ENCODE results near the gene ACTL6B. TPM values are rescaled to one million over a fixed set of nuclear protein-coding genes. Genes with fewer than 3 reads are reported as not detected.

ACTL6B gene
- total RNA-seq, 1 donor from 2014 or later: 3.1 TPM

DNA sequence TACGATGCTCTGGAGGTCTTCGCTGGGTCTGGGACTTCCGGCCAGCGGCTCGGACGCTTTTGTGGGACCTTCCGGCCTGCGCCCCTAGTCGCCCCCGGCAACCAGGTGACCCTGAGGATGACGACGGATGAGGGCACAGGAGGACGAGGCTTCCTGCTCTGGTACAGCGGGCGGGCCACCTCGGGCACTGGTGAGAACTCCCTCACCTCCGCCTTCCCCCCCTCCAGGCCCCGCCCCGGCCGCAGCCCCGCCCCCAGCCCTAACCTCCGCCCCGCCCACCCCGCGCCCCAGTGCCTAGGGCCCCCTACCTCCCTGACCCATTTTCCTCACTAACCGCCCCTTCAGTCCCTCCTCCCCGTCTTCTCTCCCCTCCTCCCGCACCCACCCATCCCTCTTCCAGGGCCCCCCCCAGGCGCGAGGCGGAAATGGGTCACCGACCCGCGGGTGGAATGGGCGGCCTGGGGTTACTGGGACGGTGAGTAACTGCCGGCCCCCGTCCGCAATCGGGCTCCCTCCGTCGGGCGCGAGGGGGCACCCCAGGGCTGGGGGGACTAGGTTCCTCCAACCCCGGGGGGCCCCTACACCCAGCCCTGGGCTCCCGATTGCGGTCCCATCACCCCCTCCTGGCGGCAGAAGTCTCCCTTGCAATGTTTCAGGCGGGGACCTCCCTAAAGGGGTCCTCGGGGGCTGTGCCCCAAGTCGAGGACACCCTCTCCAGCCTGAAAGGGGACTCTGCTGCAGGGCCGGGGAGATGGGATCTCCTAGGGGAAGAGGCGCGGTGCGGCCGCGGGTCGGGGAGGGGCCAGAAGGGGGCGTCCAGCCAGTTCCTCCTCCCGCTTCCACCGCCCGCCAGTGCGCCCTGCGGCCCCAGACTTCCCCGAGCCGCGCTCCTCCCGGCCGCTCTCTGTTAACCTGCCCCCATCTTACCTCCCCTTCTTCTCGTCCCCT, 51.9 kb downstream of the ACTL6B start:
- H3K9me3 Mint-ChIP-seq: no peaks in the 10 kb centered on the region
- DNase-seq (ENCODE audit: low read depth, low spot score): peak; percentile 67

DNA sequence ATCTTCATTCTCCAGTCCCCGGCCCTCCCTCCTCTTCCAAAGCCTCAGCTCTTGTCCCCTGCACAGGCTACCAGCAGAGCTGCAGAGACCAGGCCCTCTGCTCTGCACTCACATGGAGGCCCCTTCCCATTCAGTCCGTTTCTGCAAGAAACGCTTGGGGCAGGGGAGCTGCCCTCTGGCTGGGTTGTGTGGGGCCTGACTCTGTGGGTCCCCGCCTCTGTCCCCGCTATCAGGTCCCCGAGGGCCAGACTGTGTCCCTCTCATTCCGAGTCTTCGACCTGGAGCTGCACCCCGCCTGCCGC, 52.6 kb downstream of the ACTL6B start:
- TF ChIP-seq, protein P1, sequence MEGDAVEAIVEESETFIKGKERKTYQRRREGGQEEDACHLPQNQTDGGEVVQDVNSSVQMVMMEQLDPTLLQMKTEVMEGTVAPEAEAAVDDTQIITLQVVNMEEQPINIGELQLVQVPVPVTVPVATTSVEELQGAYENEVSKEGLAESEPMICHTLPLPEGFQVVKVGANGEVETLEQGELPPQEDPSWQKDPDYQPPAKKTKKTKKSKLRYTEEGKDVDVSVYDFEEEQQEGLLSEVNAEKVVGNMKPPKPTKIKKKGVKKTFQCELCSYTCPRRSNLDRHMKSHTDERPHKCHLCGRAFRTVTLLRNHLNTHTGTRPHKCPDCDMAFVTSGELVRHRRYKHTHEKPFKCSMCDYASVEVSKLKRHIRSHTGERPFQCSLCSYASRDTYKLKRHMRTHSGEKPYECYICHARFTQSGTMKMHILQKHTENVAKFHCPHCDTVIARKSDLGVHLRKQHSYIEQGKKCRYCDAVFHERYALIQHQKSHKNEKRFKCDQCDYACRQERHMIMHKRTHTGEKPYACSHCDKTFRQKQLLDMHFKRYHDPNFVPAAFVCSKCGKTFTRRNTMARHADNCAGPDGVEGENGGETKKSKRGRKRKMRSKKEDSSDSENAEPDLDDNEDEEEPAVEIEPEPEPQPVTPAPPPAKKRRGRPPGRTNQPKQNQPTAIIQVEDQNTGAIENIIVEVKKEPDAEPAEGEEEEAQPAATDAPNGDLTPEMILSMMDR (conservative IDR thresholded peaks at IDR 0.05): no peak
- H3K4me3 Mint-ChIP-seq: peak overlapping the region; percentile 73
- peaks cover 22% of the 10 kb centered on the region for H3K4me1 Mint-ChIP-seq
- H3K27me3 Mint-ChIP-seq (ENCODE audit: low read depth): peaks cover 50% of the 10 kb centered on the region
- DNase-seq (ENCODE audit: low read depth, low spot score): no peak
- peak overlapping the region; percentile 81 for H3K27ac Mint-ChIP-seq (ENCODE audit: unreplicated experiment)
- no peaks in the 10 kb centered on the region for H3K36me3 Mint-ChIP-seq (ENCODE audit: low read depth)
- H3K9me3 Mint-ChIP-seq: no peaks in the 10 kb centered on the region

More for the DNA sequence above, 51.9 kb downstream of the ACTL6B start:
- peaks cover 51% of the 10 kb centered on the region for H3K27me3 Mint-ChIP-seq (ENCODE audit: low read depth)
- peak overlapping the region; percentile 73 for H3K4me3 Mint-ChIP-seq
- no peaks in the 10 kb centered on the region for H3K36me3 Mint-ChIP-seq (ENCODE audit: low read depth)
- TF ChIP-seq, protein P1 (conservative IDR thresholded peaks at IDR 0.05): peak; percentile 56
- H3K27ac Mint-ChIP-seq (ENCODE audit: unreplicated experiment): peak overlapping the region; percentile 81
- H3K4me1 Mint-ChIP-seq: peaks cover 22% of the 10 kb centered on the region

DNA sequence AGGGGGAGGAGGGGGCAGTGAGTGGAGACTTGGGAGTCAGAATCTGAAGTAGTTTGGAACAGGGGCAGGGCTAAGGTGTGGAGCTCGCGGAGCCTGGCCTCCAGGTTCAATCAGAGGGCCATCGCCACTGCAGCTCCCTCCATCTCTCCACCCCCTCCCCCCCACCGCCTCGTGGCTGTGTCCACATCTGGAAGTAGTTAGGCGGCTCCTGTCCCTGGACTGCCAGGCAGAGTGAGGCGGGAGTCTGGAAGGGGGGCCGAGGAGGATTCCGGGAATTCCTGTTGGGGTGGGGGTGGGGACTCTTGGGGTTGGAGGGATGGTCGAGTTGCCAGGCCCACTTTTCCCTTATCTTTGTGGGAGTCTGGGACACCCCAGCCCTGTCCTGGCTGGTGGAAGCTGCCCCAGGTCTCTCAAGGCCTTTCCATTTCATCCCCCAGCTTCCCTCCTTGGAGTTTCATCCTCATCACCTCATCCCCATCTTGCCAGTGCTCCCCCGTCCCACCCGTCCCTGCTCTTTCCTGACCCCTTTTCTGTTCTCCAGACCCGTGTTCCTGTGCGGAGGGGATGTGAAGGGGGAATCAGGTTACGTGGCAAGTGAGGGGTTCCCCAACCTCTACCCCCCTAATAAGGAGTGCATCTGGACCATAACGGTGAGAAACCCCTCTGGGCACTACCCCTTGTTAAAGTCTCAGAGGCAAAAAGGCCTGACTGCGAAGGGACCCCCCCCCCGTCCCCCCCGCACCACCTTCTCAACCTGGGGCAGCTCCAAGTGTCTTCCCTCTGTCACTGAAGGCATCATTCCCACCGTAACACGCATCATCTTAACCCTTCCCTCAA, 53.1 kb downstream of the ACTL6B start:
- no peak overlapping the region for H3K27ac Mint-ChIP-seq (ENCODE audit: unreplicated experiment)
- H3K4me1 Mint-ChIP-seq: peaks cover 22% of the 10 kb centered on the region
- peak; percentile 35 for DNase-seq (ENCODE audit: low read depth, low spot score)
- no peaks in the 10 kb centered on the region for H3K9me3 Mint-ChIP-seq
- TF ChIP-seq, protein P1 (conservative IDR thresholded peaks at IDR 0.05): no peak
- H3K36me3 Mint-ChIP-seq (ENCODE audit: low read depth): no peaks in the 10 kb centered on the region
- H3K4me3 Mint-ChIP-seq: peak overlapping the region; percentile 73
- H3K27me3 Mint-ChIP-seq (ENCODE audit: low read depth): peaks cover 50% of the 10 kb centered on the region

DNA sequence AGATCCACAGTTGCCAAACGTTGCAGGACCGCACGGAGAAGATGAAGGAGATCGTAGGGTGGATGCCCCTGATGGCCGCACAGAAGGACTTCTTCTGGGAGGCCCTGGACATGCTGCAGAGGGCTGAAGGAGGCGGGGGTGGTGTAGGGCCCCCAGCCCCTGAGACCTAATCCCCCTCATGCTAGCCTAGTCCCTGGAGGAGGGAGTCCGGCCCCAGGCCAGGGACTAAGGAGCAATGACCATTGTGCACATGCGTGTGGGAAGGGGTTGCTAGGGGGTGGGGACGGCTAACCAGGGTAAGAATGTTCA, 55.6 kb downstream of the ACTL6B start:
- Mint-ChIP-seq H3K36me3 (ENCODE audit: low read depth) (no peaks in the 10 kb centered on the region), H3K4me1 (peaks cover 22% of the 10 kb centered on the region), H3K9me3 (no peaks in the 10 kb centered on the region), H3K27ac (ENCODE audit: unreplicated experiment) (no peak overlapping the region), H3K4me3 (no peak overlapping the region), H3K27me3 (ENCODE audit: low read depth) (peaks cover 26% of the 10 kb centered on the region)
- TF ChIP-seq, protein P1 (conservative IDR thresholded peaks at IDR 0.05): no peak
- no peak for DNase-seq (ENCODE audit: low read depth, low spot score)

DNA sequence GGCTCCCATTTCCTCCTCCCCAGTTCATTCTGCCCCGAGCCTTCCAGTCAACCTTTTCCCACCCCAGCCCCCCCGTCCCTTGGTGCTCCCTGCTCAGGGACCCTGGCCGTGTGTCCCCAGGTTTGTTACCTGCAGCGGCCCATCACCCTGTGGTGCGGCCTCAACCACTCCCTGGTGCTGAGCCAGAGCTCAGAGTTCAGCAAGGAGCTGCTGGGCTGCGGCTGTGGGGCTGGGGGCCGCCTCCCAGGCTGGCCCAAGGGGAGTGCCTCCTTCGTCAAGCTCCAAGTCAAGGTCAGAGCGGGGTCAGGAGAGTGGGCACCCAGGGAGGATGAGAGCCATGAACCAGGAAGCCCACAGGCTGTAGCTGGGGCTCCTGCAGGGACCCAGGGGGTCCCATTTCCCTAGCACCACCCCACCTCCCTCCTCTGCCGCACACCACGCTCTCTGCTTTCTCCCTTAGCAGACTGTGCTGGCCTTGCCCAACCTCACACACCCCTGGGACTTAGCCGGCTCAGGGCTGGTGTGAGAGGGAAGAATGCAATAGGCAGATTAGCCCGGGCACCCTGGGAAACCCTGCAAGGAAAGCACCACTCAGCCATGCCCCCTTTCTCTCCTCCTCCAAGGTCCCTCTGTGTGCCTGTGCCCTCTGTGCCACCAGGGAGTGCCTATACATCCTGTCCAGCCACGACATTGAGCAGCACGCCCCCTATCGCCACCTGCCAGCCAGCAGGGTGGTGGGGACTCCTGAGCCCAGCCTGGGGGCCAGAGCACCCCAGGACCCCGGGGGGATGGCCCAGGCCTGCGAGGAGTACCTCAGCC, 56.1 kb downstream of the ACTL6B start:
- peaks cover 18% of the 10 kb centered on the region for H3K4me1 Mint-ChIP-seq
- no peaks in the 10 kb centered on the region for H3K9me3 Mint-ChIP-seq
- DNase-seq (ENCODE audit: low read depth, low spot score): no peak
- H3K36me3 Mint-ChIP-seq (ENCODE audit: low read depth): no peaks in the 10 kb centered on the region
- TF ChIP-seq, protein P1 (conservative IDR thresholded peaks at IDR 0.05): no peak
- no peak overlapping the region for H3K27ac Mint-ChIP-seq (ENCODE audit: unreplicated experiment)
- no peak overlapping the region for H3K4me3 Mint-ChIP-seq
- H3K27me3 Mint-ChIP-seq (ENCODE audit: low read depth): peaks cover 20% of the 10 kb centered on the region
